NCI-H146 treated with DMSO at 0.1 percent for 48 hours (cell line): ENCODE results near the gene MRPS18B.
"Not testable (repeated sequence)": the region's sequence is repeated elsewhere in the genome, so short reads cannot be mapped to it uniquely, and the experiment has no call there.

ENCODE experiments used
- DNase-seq: peaks from one replicate; lab custom pipeline; 2025; ENCODE audit not compliant: unreplicated experiment; lab: John Stamatoyannopoulos, UW

The MRPS18B gene

GRCh38 chr6:30617565-30618269 is at the start of gene MRPS18B:
TSS of gene MRPS18B (plus strand) at chr6:30617840. CDS start at chr6:30617866, 26 bp downstream.
- peak; percentile 97 for DNase-seq

GRCh38 chr6:30568245-30568644 is 49.4 kb upstream of the MRPS18B start:
- DNase-seq: no peak

DNA sequence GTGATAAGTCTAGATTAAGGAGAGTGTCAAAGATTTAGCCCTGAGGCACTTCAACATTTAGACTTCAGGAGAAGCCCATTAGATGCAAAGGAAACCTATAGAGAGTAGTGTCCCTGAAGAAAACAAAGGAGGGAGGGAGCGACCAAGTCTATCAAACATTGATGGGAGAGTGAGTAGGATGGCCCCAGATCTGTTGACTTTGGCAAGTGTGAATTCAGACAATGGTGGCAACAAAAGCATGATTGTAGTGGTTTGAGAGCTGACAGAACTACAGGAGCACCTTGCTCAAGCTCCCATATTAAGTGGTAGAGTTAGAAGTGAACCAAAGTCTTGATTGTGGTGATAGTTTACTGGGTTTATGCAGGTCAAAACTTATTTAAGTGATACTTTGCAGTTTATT is 47.4 kb upstream of the MRPS18B start:
- DNase-seq: no peak

GRCh38 chr6:30570740-30571074 is 46.9 kb upstream of the MRPS18B start:
- peak; percentile 44 for DNase-seq

DNA sequence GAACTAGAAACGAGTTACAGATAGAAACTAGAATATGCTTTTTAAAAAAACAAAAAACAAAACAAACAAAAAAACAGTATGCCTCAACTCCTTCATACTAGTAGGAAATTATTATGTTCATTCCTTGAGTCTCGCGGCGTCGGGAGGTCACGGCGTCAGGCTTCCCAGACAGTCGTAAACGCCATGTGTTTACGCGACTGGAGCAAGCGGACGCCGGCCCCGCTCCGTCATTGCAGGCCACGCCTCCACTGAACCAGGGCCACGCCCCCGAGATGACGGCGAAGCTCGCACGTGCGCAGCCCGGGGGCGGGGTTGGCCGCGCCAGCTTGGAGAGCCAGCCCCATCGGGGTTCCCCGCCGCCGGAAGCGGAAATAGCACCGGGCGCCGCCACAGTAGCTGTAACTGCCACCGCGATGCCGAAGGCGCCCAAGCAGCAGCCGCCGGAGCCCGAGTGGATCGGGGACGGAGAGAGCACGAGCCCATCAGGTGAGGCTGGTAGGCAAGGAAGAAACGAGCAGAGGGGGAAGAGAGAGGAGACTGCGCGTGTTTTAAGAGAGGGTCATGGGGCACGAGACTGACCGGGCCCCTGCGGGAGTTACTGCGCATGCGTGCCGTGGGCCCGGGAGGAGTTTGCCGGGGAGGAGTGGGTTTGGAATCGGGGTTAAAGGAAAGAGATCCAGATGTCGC is 46.4 kb upstream of the MRPS18B start, which contains the start of gene ABCF1:
Gene ABCF1 (plus strand): TSS at position 368 of the 687 bp plus-strand sequence. CDS start 46 bp downstream, at position 414.
- DNase-seq: peak; percentile 84

GRCh38 chr6:30571762-30572082 is 45.9 kb upstream of the MRPS18B start:
- DNase-seq: no peak

DNA sequence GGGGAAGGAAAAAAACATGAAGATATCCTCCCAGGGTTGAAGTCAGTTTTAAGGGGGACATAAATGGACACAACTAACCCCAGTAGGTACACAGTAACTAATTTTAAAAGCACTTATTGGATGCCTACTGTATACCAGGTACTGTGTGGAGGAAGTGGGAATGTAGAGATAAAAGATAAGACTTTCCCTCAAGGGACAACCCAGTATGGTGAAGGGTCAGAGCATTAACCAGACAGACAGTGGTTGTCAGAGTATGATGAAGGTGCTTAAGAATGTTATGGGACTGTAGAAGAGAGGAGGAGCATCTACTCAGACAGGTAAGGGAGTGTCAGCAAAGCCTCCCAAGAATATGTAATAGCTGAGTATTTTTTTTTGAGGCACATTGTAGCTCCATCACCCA is 45.5 kb upstream of the MRPS18B start:
- no peak for DNase-seq

DNA sequence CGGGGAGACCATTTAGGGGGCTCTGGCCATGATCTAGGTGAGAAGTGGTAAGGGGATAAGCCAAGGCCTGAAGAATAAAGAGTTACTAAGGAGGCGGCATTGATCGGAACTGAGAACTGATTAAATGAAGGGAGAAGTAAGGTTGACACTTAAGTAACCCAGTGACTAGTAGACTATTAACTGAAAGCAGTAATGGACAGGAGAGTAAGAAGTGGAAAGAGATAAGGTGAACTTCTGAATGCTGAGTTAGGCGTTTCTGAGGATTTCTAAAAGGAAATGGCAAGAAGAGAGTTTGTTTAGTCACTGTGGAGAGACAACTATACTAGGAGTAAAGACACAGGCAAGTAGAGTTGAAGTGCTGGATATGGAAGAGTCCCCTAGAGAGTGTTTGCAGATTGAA is 44.5 kb upstream of the MRPS18B start:
- DNase-seq: no peak

- no peak for DNase-seq
Measured at GRCh38 chr6:30578051-30578450, 39.6 kb upstream of the MRPS18B start.

DNA sequence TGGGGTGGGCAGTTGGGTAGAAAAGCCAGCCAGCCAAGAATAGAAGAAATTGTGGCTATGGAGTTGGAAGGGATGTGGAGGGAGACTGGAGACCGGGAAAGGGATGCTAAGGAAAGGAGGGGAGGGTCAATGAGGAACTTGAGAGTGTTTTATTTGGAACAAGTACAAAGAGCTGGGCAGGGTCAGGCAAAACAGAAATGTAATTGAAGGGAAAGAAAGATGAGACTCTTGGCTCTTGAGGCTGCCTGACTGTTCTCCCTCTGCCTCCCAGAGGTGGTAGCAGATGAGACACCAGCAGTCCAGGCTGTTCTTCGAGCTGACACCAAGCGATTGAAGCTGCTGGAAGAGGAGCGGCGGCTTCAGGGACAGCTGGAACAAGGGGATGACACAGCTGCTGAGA is 33.7 kb upstream of the MRPS18B start:
- DNase-seq: no peak

GRCh38 chr6:30589754-30590358 is 27.8 kb upstream of the MRPS18B start:
- DNase-seq: no peak

DNA sequence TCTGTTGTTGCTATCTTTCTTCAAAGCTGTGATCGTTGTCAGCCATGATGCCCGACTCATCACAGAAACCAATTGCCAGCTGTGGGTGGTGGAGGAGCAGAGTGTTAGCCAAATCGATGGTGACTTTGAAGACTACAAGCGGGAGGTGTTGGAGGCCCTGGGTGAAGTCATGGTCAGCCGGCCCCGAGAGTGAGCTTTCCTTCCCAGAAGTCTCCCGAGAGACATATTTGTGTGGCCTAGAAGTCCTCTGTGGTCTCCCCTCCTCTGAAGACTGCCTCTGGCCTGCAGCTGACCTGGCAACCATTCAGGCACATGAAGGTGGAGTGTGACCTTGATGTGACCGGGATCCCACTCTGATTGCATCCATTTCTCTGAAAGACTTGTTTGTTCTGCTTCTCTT is 27.1 kb upstream of the MRPS18B start:
- no peak for DNase-seq

DNA sequence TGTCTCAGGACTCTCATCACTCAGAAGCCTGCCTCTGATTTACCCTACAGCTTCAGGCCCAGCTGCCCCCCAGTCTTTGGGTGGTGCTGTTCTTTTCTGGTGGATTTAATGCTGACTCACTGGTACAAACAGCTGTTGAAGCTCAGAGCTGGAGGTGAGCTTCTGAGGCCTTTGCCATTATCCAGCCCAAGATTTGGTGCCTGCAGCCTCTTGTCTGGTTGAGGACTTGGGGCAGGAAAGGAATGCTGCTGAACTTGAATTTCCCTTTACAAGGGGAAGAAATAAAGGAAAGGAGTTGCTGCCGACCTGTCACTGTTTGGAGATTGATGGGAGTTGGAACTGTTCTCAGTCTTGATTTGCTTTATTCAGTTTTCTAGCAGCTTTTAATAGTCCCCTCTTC is 26.6 kb upstream of the MRPS18B start:
- DNase-seq: no peak

DNA sequence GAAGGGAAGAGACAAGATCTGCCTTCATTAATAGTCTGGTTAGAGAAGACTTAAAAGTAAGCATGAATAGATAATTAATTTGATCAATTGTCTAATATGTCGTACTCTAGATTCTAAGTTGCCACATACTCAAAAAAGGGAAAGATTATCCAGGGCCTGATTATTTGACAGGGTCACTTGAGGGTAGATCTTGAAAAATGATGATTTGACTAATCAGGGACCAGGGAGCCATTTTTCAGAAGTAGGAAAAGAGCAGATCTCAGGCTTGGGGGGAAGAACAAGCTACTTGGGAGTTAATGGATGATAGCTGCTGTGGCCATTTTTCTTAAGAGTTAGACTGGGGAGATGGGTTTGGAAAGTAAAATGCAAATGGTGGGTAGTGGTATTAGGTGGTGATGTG is 25.4 kb upstream of the MRPS18B start:
- no peak for DNase-seq

DNA sequence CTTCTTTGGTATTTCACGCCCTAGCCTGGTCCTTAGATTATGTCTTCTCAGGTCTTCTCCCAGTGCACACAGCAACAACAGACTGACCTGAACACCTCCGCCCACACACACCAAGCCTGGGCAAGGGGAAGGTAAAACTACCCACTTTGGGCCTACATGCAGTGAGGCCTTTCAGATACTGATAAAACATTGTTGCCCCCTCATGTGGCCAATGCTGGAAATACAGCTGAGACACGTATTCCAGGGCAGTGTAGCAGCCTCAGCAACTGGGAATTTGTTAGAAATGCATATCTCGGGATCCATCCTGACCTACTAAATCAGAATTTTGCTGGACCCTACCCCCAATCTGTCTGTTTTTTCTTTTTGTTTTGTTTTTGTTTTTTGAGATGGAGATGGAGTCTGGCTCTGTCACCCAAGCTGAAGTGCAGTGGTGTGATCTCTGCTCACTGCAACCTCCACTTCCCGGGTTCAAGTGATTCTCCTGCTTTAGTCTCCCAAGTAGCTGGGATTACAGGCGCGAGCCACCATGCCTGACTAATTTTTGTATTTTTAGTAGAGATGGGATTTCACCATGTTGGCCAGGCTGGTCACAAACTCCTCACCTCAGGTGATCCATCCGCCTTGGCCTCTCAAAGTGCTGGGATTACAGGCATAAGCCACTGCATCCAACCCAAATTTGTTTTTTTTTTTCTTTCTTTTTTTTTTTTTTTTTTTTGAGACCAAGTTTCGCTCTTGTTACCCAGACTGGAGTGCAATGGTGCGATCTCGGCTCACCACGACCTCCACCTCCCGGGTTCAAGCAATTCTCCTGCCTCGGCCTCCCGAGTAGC is 20.1 kb upstream of the MRPS18B start:
- not testable (repeated sequence) for DNase-seq

DNA sequence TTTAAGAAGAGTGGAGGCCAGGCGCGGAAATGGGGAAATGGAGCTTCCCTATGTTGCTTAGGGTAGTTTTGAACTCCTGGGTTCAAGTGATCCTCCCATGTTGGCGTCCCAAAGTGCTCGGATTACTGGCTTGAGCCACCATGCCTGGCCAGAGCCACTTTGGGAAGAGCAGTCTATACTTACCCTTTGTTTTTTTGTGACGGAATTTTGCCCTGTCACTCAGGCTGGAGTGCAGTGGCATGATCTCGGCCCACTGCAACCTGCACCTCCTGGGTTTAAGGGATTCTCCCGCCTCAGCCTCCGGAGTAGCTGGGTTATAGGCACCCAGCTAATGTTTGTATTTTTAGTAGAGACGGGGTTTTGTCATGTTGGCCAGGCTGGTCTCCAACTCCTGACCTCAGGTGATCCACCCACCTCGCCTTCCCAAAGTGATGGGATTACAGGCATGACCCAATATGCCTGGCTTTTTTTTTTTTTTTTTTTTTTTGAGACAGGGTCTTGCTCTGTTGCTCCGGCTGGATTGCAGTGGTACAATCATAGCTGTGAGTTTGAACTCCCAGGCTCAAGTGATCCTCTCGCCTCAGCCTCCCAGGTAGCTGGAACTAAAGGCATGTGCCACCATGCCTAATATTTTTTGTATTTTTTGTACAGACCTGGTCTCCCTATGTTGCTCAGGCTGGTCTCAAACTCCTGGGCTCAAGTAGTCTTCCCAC is 18.6 kb upstream of the MRPS18B start:
- no peak for DNase-seq

DNA sequence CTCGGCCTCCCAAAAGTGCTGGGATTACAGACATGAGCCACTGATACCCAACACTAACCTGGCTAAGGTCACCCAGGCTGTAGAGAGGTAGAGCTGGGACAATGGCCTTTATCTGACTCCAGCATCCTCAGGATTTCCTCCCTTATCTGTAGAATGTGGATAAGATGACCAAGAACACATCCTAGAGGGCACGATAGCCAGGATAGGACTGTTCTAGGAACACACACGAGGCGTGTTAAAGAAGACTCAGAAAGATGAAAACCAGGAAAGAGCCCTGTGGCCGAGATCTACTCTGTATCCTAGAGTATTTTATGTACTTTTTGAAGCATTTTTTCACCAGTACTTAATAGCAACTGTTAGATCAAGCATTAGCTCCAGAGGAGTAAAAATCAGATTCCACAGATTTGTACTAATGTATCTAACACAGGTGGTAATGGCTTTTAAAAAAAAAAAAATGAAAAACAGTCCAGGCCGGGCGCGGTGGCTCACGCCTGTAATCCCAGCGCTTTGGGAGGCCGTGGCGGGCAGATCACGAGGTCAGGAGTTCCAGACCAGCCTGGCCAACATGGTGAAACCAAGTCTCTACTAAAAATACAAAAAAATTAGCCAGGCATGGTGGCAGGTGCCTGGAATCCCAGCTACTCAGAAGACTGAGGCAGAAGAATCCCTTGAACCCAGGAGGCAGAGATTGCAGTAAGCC is 17.9 kb upstream of the MRPS18B start:
- no peak for DNase-seq

- DNase-seq: no peak
Measured at GRCh38 chr6:30600451-30600961, 17.1 kb upstream of the MRPS18B start.

DNA sequence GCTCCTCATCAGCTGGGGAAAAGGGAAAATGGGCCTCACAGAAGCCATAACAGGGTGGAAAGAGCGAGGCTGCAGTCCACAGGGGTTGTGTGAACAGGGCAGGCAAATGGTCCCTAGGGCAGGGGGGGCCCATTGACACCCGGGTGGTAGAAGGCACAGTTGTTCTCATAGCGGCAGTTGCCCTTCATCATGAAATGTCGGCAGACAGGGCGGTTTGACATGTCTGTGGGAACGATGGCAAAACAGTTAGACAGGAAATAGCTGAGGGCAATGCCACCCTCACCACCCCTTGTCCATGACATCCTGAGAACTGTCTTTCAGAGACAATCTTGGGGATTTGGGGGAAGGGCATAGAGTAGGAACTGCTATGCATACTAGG is 16.2 kb upstream of the MRPS18B start:
- no peak for DNase-seq
